ENCODE measurements around the gene KCTD2. TPM values are rescaled to one million over a fixed set of nuclear protein-coding genes. Genes with fewer than 3 reads are reported as not detected.

The KCTD2 gene
- total RNA-seq, 4 donors from 2014 or later: 18.9 to 30.8 (median 24.2) TPM

- TF ChIP-seq CTCF (IDR thresholded peaks at IDR 0.05; ENCODE audit: low read depth): no peak
Observed at GRCh38 chr17:75039238-75039637, 7.8 kb upstream of the KCTD2 start.

GRCh38 chr17:75041656-75042280, 5.3 kb upstream of the KCTD2 start:
- no peak for TF ChIP-seq CTCF (IDR thresholded peaks at IDR 0.05; ENCODE audit: low read depth)

GRCh38 chr17:75044716-75045115, 2.3 kb upstream of the KCTD2 start:
- TF ChIP-seq CTCF (IDR thresholded peaks at IDR 0.05; ENCODE audit: low read depth): no peak

GRCh38 chr17:75047398-75048098, 523 bp downstream of the KCTD2 start:
- TF ChIP-seq CTCF (IDR thresholded peaks at IDR 0.05; ENCODE audit: low read depth): no peak

- TF ChIP-seq CTCF (IDR thresholded peaks at IDR 0.05; ENCODE audit: low read depth): no peak
Observed at GRCh38 chr17:75048249-75048878, 1.3 kb downstream of the KCTD2 start.

GRCh38 chr17:75049057-75049456, 2.0 kb downstream of the KCTD2 start:
- no peak for TF ChIP-seq CTCF (IDR thresholded peaks at IDR 0.05; ENCODE audit: low read depth)

GRCh38 chr17:75049706-75050105, 2.7 kb downstream of the KCTD2 start:
- TF ChIP-seq CTCF (IDR thresholded peaks at IDR 0.05; ENCODE audit: low read depth): no peak
